Measurements from ENCODE around the gene PTPRN2. TPM values are rescaled to one million over a fixed set of nuclear protein-coding genes. Genes with fewer than 3 reads are reported as not detected.

Gene PTPRN2
- total and polyA plus RNA-seq, 8 donors = 4.9 to 136 (median 46.8) TPM

DNA sequence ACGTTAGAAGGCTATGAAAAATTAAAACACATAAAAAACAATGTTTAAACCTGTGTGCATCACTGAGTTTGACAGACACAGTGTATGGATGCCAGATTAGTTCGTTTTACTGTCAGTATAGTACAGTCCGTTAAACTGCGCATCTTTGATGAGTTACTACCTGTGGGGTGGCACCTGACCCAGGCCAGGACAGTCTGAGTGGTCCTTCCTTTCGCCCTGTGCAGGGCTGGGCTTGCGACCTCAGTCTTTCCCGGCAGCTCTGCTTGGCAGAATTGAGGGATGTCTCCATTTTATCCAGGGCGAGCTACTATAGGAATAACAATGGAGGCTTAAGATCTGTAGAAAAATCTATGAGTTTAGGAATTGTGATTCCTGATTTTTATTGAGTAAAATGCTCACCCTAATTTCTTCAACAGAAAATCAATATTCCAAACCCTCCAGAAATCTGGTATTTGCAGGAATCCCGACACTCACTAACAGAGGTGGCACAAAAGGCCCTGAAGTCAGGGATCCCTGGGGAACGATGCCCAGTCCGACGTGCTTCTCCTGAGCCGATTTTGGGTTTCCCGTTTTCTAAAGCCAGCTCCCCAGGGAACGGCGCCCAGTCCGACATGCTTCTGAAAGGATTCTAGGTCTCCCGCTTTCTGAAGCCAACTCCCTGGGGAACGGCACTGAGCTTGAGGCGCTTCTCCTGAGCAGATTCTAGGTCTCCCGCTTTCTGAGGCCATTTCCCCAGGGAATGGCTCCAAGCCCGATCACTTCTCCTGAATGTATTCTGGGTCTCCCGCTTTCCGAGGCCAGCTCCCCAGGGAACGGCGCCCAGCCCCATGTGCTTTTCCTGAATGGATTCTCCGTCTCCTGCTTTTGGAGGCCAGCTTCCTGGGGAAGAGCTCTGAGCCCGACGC lies 873.2 kb downstream of the PTPRN2 start:
- DNase-seq = no peak
- TF ChIP-seq EP300 (IDR thresholded peaks at IDR 0.05) (no peak), POLR2A (IDR thresholded peaks at IDR 0.05) (no peak), POLR2AphosphoS5 (IDR thresholded peaks at IDR 0.05) (no peak)
- TF ChIP-seq, protein P1, sequence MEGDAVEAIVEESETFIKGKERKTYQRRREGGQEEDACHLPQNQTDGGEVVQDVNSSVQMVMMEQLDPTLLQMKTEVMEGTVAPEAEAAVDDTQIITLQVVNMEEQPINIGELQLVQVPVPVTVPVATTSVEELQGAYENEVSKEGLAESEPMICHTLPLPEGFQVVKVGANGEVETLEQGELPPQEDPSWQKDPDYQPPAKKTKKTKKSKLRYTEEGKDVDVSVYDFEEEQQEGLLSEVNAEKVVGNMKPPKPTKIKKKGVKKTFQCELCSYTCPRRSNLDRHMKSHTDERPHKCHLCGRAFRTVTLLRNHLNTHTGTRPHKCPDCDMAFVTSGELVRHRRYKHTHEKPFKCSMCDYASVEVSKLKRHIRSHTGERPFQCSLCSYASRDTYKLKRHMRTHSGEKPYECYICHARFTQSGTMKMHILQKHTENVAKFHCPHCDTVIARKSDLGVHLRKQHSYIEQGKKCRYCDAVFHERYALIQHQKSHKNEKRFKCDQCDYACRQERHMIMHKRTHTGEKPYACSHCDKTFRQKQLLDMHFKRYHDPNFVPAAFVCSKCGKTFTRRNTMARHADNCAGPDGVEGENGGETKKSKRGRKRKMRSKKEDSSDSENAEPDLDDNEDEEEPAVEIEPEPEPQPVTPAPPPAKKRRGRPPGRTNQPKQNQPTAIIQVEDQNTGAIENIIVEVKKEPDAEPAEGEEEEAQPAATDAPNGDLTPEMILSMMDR (IDR thresholded peaks at IDR 0.05) = no peak
- intact Hi-C loops (cut with DNase I; ENCODE audit: low total_unique reads) = no loop called here
- no peaks in the 10 kb centered on the region for H3K4me1 ChIP-seq
- no peaks in the 10 kb centered on the region for H3K36me3 ChIP-seq
- H3K27ac ChIP-seq = no peak overlapping the region
- no peak overlapping the region for H3K4me3 ChIP-seq
- WGBS, 5 donors = 87 to 94% (median 90%) methylated on average over 29 of the region's 29 CpGs
- no peaks in the 10 kb centered on the region for H3K27me3 ChIP-seq
- H3K9me3 ChIP-seq = no peaks in the 10 kb centered on the region

DNA sequence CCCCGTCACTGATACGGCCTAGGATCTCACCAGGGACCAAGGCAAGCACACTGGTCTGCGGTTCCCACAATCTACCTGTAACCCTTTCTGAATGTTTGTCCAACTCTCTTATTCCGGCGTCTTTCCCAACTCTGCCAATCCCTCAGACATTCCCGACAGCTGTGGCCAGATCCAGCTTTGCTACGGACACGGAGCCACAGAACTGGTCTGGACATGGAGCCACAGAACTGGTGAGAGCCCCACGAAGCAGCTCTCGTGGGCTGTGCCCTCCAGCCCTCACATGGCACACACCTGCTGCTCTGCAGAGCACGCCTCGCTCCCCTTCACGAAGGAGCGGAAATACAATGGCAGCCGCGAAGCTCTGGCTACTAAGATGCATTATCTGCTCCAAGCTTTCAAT lies 874.0 kb downstream of the PTPRN2 start:
- 88 to 93% (median 91%) methylated on average over 15 to 16 of the region's 16 CpGs for WGBS, 5 donors

DNA sequence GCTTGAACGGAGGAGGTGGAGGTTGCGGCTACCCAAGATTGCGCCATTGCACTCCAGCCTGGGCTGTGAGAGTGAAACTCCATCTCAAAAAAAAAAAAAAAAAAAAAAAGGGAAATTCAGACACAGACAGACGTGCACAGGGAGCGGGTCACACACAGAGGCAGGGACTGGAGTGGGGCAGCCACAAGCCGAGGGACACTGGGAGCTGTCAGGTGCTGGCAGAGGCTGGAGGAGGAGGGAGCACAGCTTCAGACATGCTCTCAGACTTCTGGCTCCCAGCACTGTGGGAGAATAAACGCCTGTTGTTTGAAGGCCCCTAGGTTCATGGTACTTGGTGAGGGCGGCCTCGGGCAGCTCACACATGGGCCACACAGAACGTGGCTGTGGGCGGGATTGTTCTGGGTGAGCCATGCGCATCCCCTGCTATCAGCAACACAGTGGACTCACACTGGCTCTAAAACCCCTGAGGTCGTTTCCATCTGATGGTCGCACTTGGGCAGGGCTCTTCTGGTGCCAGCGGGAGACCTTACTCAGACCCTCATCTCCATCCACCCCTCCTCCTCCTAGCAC lies 874.9 kb downstream of the PTPRN2 start:
- Histone ChIP-seq H3K4me1 (no peaks in the 10 kb centered on the region), H3K36me3 (no peaks in the 10 kb centered on the region), H3K27ac (no peak overlapping the region), H3K9me3 (no peaks in the 10 kb centered on the region), H3K27me3 (peaks cover 0 to 6% (median 0%) of the 10 kb centered on the region in 3 donors), H3K4me3 (no peak overlapping the region)
- DNase-seq = no peak
- 79 to 85% (median 83%) methylated on average over 10 to 15 of the region's 15 CpGs for WGBS, 5 donors
- TF ChIP-seq POLR2A (IDR thresholded peaks at IDR 0.05) (no peak), POLR2AphosphoS5 (IDR thresholded peaks at IDR 0.05) (no peak), EP300 (IDR thresholded peaks at IDR 0.05) (no peak)
- TF ChIP-seq, protein P1 (IDR thresholded peaks at IDR 0.05) = no peak
- intact Hi-C loops (cut with DNase I; ENCODE audit: low total_unique reads) = no loop called here

More for the DNA sequence above, 874.0 kb downstream of the PTPRN2 start:
- no peaks in the 10 kb centered on the region for H3K27me3 ChIP-seq
- H3K4me1 ChIP-seq = no peaks in the 10 kb centered on the region
- H3K9me3 ChIP-seq = no peaks in the 10 kb centered on the region
- H3K4me3 ChIP-seq = no peak overlapping the region
- DNase-seq = no peak
- intact Hi-C loops (cut with DNase I; ENCODE audit: low total_unique reads) = no loop called here
- H3K27ac ChIP-seq = no peak overlapping the region
- H3K36me3 ChIP-seq = no peaks in the 10 kb centered on the region
- TF ChIP-seq EP300 (IDR thresholded peaks at IDR 0.05) = no peak
- no peak for TF ChIP-seq POLR2A (IDR thresholded peaks at IDR 0.05)

DNA sequence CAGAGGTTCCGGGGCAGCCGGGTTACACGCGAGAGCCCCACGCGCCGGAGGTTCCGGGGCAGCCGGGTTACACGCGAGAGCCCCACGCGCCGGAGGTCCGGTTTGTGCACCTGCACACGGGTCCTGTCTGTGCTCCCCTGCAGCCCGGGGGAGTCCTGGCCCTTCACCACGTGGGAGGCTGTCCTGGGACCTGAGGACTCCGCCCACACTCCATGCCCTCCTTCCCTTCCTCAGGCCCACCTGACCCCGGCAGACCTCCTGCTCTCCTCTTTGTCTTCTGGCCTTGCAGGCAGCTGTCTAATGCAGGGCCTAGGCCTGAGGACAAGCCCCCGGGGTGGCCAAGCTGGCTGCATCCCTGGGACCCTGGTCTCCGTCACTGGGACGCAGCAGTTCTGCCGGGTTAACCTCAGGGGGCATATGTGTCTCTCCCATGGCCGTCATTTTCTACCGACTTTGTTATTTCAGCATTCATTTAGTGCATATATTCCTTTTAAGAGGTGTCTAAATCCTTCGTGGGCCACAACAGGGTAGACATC lies 876.2 kb downstream of the PTPRN2 start:
- no peaks in the 10 kb centered on the region for H3K4me1 ChIP-seq
- no peaks in the 10 kb centered on the region for H3K36me3 ChIP-seq
- no peak overlapping the region for H3K27ac ChIP-seq
- intact Hi-C loops (cut with DNase I; ENCODE audit: low total_unique reads) = no loop called here
- peaks cover 0 to 10% (median 0%) of the 10 kb centered on the region in 3 donors for H3K27me3 ChIP-seq
- H3K4me3 ChIP-seq = no peak overlapping the region
- TF ChIP-seq, protein P1 (IDR thresholded peaks at IDR 0.05) = no peak
- no peak for TF ChIP-seq POLR2AphosphoS5 (IDR thresholded peaks at IDR 0.05)
- no peak for TF ChIP-seq EP300 (IDR thresholded peaks at IDR 0.05)
- no peak for TF ChIP-seq POLR2A (IDR thresholded peaks at IDR 0.05)
- WGBS, 5 donors = 72 to 88% (median 79%) methylated on average over 9 to 26 of the region's 27 CpGs
- DNase-seq = no peak
- H3K9me3 ChIP-seq = no peaks in the 10 kb centered on the region
